Nucleus accumbens (tissue), 56 donors: ENCODE measurements around the gene SPRYD3.
"Not testable (repeated sequence)": the region's sequence is repeated elsewhere in the genome, so short reads cannot be mapped to it uniquely, and the experiment has no call there.

Source experiments
- DNase-seq, 56 donors: peaks; one replicate each; lab custom pipeline; 2025; lab: John Stamatoyannopoulos, UW

The SPRYD3 gene

GRCh38 chr12:53039851-53040250, 39.3 kb downstream of the SPRYD3 start:
- no peak for DNase-seq

GRCh38 chr12:53036802-53037201, 42.4 kb downstream of the SPRYD3 start:
- DNase-seq: no peak

- DNase-seq: no peak
Observed at GRCh38 chr12:53034459-53034858, 44.7 kb downstream of the SPRYD3 start.

GRCh38 chr12:53033832-53034231, 45.4 kb downstream of the SPRYD3 start:
- DNase-seq: not testable (repeated sequence)

- DNase-seq: no peak
Observed at GRCh38 chr12:53031616-53032015, 47.6 kb downstream of the SPRYD3 start.

- DNase-seq: not testable (repeated sequence)
Observed at GRCh38 chr12:53027014-53027413, 52.2 kb downstream of the SPRYD3 start.

GRCh38 chr12:53025250-53025649, 53.9 kb downstream of the SPRYD3 start:
- no peak for DNase-seq

GRCh38 chr12:53014709-53015108, 64.5 kb downstream of the SPRYD3 start:
- DNase-seq: no peak
